Lower leg skin (tissue), 3 donors: ENCODE results near the gene TCF7L2.

Source experiments
- POLR2A ChIP-seq, 2 donors: fragments of 450-650 bp; IDR thresholded peaks; one replicate each; pipeline ENCODE4 v1.6.1; 2016 to 2017; ENCODE audit warnings: antibody characterized with exemption in 2 of 2, mild to moderate bottlenecking in 1 of 2, moderate library complexity in 1 of 2
- TF ChIP-seq, protein P1 (sequence below), 3 donors: fragments of 450-650 bp; IDR thresholded peaks; one replicate each; pipeline ENCODE4 v1.5.1; 2016; ENCODE audit warnings: antibody characterized with exemption in 3 of 3, mild to moderate bottlenecking in 3 of 3, moderate library complexity in 2 of 3

DNA sequence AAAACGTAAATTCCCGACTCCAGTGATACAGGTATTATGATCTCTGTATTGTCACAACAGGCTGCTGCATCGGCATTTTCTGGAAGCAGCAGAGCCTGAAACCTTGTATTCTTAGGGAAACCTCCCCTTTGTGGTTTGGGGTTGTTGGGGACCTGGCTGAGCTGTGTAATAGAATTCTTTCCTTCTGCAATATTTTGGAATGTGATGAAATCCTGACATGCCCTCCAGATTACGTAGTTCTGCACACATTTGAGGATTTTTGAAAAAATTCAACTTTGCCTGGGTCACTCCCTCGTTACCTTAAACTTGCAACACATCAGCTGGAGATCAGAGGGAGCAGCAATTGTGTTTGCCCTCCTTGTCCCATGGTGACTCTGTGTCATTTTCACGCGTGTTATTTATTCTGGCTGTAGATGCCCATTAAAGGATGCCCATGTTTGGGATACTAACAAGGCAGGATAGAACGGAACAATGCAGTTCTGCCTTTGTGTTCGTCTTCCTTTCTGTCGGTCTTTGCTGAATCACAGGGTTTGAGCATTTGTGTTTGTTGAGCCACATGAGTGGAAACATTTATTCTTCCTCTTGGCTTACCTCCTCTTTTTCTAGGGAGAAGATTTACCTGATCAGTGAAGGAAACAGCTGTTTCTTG, 181.7 kb downstream of the TCF7L2 start:
- no peak for TF ChIP-seq POLR2A (IDR thresholded peaks at IDR 0.05)
- TF ChIP-seq, protein P1, sequence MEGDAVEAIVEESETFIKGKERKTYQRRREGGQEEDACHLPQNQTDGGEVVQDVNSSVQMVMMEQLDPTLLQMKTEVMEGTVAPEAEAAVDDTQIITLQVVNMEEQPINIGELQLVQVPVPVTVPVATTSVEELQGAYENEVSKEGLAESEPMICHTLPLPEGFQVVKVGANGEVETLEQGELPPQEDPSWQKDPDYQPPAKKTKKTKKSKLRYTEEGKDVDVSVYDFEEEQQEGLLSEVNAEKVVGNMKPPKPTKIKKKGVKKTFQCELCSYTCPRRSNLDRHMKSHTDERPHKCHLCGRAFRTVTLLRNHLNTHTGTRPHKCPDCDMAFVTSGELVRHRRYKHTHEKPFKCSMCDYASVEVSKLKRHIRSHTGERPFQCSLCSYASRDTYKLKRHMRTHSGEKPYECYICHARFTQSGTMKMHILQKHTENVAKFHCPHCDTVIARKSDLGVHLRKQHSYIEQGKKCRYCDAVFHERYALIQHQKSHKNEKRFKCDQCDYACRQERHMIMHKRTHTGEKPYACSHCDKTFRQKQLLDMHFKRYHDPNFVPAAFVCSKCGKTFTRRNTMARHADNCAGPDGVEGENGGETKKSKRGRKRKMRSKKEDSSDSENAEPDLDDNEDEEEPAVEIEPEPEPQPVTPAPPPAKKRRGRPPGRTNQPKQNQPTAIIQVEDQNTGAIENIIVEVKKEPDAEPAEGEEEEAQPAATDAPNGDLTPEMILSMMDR (IDR thresholded peaks at IDR 0.05): no peak
